ENCODE data around the gene RAPGEF2. TPM values are rescaled to one million over a fixed set of nuclear protein-coding genes. Genes with fewer than 3 reads are reported as not detected.

Gene RAPGEF2
- total and polyA plus RNA-seq, 2 donors (not counting 1 experiment from before 2014, with no cell fraction given): 10.9 to 45.8 TPM

DNA sequence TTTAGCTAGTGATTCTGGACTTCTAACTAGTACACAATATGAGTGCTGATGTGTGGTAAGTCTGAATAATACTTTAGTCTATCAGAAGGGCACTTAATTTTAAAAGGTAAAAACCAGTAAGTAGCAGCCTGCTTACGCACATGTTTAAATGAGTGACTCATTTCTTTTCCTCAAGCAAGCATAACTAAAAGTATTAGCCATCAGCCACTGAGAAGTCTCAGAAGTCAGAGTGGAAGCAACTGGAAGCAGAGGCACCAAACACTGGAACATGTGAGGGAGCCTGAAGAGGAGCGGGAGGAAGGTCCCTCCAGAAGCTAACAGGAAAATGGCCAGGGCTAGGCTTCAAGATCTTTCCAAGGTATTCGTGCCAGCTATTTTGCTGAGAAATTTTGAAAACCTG, 257.7 kb downstream of the RAPGEF2 start:
- H3K9me3 ChIP-seq (ENCODE audit: control extremely low read depth in 1 of 3, control insufficient read depth in 2 of 3, insufficient read depth in 1 of 3, low read length in 2 of 3): no peaks in the 10 kb centered on the region
- Mint-ChIP-seq H3K27ac (no peak overlapping the region), H3K4me3 (no peak overlapping the region), H3K9me3 (ENCODE audit: insufficient read depth) (no peaks in the 10 kb centered on the region), H3K4me1 (no peaks in the 10 kb centered on the region), H3K27me3 (no peaks in the 10 kb centered on the region)
- DNase-seq (no peak), ATAC-seq (ENCODE audit: low read depth) (no peak)
- H3K4me3 ChIP-seq (ENCODE audit: control extremely low read depth in 1 of 5, extremely low read depth in 1 of 5, insufficient read depth in 1 of 5, low read depth in 2 of 5, low read length in 4 of 5): no peak overlapping the region
- H3K36me3 ChIP-seq (replicated peaks in 1 of 2; ENCODE audit: control extremely low read depth in 1 of 2, control insufficient read depth in 1 of 2, extremely low read depth in 1 of 2, insufficient read depth in 2 of 2, low read length in 1 of 2): peaks cover 10 to 11% of the 10 kb centered on the region in 2 experiments
- TF ChIP-seq EZH2 (IDR thresholded peaks at IDR 0.05; ENCODE audit: borderline replicate concordance, insufficient read depth, low read depth, low read length, poor library complexity, severe bottlenecking): no peak
- TF ChIP-seq, protein P1, sequence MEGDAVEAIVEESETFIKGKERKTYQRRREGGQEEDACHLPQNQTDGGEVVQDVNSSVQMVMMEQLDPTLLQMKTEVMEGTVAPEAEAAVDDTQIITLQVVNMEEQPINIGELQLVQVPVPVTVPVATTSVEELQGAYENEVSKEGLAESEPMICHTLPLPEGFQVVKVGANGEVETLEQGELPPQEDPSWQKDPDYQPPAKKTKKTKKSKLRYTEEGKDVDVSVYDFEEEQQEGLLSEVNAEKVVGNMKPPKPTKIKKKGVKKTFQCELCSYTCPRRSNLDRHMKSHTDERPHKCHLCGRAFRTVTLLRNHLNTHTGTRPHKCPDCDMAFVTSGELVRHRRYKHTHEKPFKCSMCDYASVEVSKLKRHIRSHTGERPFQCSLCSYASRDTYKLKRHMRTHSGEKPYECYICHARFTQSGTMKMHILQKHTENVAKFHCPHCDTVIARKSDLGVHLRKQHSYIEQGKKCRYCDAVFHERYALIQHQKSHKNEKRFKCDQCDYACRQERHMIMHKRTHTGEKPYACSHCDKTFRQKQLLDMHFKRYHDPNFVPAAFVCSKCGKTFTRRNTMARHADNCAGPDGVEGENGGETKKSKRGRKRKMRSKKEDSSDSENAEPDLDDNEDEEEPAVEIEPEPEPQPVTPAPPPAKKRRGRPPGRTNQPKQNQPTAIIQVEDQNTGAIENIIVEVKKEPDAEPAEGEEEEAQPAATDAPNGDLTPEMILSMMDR (IDR thresholded peaks at IDR 0.05): no peak
- H4K20me1 ChIP-seq (ENCODE audit: control insufficient read depth, insufficient read depth, low read length, poor library complexity, severe bottlenecking): no peaks in the 10 kb centered on the region
- peaks cover 0 to 1% (median 0%) of the 10 kb centered on the region in 4 experiments for H3K27me3 ChIP-seq (replicated peaks in 1 of 4; ENCODE audit: control extremely low read depth in 1 of 4, control insufficient read depth in 3 of 4, insufficient read depth in 4 of 4, low read length in 3 of 4)
- no peaks in the 10 kb centered on the region for H3K4me1 ChIP-seq (ENCODE audit: control insufficient read depth in 2 of 2, insufficient read depth in 2 of 2, low read length in 2 of 2)
- ChIA-PET CTCF (no interaction called here), POLR2A (no interaction called here)
- intact Hi-C loops (cut with micrococcal nuclease): no loop called here
- no peak overlapping the region for H3K4me2 ChIP-seq (replicated peaks; ENCODE audit: low read depth, low read length, poor library complexity, severe bottlenecking)
- H3K79me2 ChIP-seq (ENCODE audit: control insufficient read depth, insufficient read depth, low read length): no peaks in the 10 kb centered on the region
- no peak overlapping the region for H3K27ac ChIP-seq (ENCODE audit: low read length in 2 of 2)
- no peak overlapping the region for H3K9ac ChIP-seq (ENCODE audit: low read length)
- no peak overlapping the region for H2AFZ ChIP-seq (ENCODE audit: insufficient read depth, low read depth, low read length, poor library complexity, severe bottlenecking)
- no CpG with 5 or more reads among the region's 3 CpGs for WGBS (ENCODE audit: insufficient coverage)

GRCh38 chr4:159363361-159363760, 260.5 kb downstream of the RAPGEF2 start:
- ATAC-seq (ENCODE audit: low read depth): no peak
- CTCF ChIA-PET: no interaction called here
- no peak overlapping the region for H3K4me3 ChIP-seq (ENCODE audit: control extremely low read depth in 1 of 5, extremely low read depth in 1 of 5, insufficient read depth in 1 of 5, low read depth in 2 of 5, low read length in 4 of 5)
- intact Hi-C loops (cut with micrococcal nuclease): no loop called here
- peaks cover 4% of the 10 kb centered on the region for H3K27me3 Mint-ChIP-seq
- H3K27ac Mint-ChIP-seq: no peak overlapping the region
- no peaks in the 10 kb centered on the region for H3K9me3 ChIP-seq (ENCODE audit: control extremely low read depth in 1 of 3, control insufficient read depth in 2 of 3, insufficient read depth in 1 of 3, low read length in 2 of 3)
- no peak overlapping the region for H3K27ac ChIP-seq (ENCODE audit: low read length in 2 of 2)
- peaks cover 14% of the 10 kb centered on the region for H3K4me1 Mint-ChIP-seq
- peaks cover 0 to 3% (median 0%) of the 10 kb centered on the region in 4 experiments for H3K27me3 ChIP-seq (replicated peaks in 1 of 4; ENCODE audit: control extremely low read depth in 1 of 4, control insufficient read depth in 3 of 4, insufficient read depth in 4 of 4, low read length in 3 of 4)
- no peak overlapping the region for H2AFZ ChIP-seq (ENCODE audit: insufficient read depth, low read depth, low read length, poor library complexity, severe bottlenecking)
- no peak overlapping the region for H3K9ac ChIP-seq (ENCODE audit: low read length)
- 100% methylated on average over 1 of the region's 3 CpGs for WGBS (ENCODE audit: insufficient coverage)
- H3K9me3 Mint-ChIP-seq (ENCODE audit: insufficient read depth): no peaks in the 10 kb centered on the region
- H3K4me2 ChIP-seq (replicated peaks; ENCODE audit: low read depth, low read length, poor library complexity, severe bottlenecking): no peak overlapping the region
- H3K79me2 ChIP-seq (ENCODE audit: control insufficient read depth, insufficient read depth, low read length): no peaks in the 10 kb centered on the region
- POLR2A ChIA-PET: no interaction called here
- TF ChIP-seq EZH2 (IDR thresholded peaks at IDR 0.05; ENCODE audit: borderline replicate concordance, insufficient read depth, low read depth, low read length, poor library complexity, severe bottlenecking): no peak
- TF ChIP-seq, protein P1 (IDR thresholded peaks at IDR 0.05): no peak
- peaks cover 5 to 7% of the 10 kb centered on the region in 2 donors for H3K4me1 ChIP-seq (ENCODE audit: control insufficient read depth in 2 of 2, insufficient read depth in 2 of 2, low read length in 2 of 2)
- no peak overlapping the region for H3K4me3 Mint-ChIP-seq
- H3K36me3 ChIP-seq (replicated peaks in 1 of 2; ENCODE audit: control extremely low read depth in 1 of 2, control insufficient read depth in 1 of 2, extremely low read depth in 1 of 2, insufficient read depth in 2 of 2, low read length in 1 of 2): peaks cover under 1 to 8% of the 10 kb centered on the region in 2 experiments
- no peak for DNase-seq
- H4K20me1 ChIP-seq (ENCODE audit: control insufficient read depth, insufficient read depth, low read length, poor library complexity, severe bottlenecking): no peaks in the 10 kb centered on the region

Measured in B cell (primary cell).